HG02763 (cell line): ENCODE data around the gene CLEC10A.
"Not testable (repeated sequence)": the region's sequence is repeated elsewhere in the genome, so short reads cannot be mapped to it uniquely, and the experiment has no call there.

ENCODE experiments used
- ATAC-seq: cut with Tn5 transposase; IDR thresholded peaks from one replicate; pipeline ENCODE4 v1.9.1; 2021; ENCODE audit warnings: mild to moderate bottlenecking, moderate library complexity; ENCODE audit not compliant: unreplicated experiment

The CLEC10A gene

DNA sequence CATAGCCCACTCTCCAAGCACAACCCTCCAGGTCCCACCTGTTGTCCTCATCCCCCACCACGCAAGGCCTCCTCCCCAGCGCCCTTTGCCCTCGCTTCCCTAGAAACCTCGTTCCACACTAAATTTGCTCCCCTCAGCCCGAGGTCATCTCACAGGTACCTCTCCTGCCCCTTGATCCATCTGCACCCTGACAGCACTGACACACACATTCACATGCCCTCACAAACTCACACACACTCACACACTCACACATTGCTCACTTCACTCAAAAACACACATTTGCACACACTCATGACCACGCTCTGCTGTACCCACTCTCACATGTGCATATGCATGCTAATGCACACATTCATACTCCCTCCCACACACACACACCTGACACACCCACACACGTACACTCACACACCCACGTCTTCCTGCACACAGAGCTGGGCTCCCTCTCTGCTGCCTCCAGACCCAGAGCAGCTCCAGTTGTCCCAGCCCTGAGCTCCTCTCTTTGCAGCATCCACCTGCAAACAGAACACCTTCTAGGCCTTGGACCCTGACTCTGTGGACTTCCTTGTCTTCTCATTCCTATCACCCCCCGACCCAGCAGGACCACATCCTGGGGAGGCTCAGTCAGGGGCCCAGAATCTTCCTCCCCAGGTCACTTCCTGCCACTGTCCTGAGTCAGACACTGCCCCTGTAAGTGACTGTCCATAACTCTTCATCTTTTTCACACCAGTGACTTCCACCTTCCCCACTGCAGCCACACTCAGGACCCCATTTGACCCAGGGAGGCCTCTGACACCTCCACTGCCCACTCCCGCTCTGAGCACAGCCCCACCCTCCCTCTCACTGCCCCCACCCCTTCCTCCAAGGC, 29.6 kb upstream of the CLEC10A start:
- no peak for ATAC-seq

DNA sequence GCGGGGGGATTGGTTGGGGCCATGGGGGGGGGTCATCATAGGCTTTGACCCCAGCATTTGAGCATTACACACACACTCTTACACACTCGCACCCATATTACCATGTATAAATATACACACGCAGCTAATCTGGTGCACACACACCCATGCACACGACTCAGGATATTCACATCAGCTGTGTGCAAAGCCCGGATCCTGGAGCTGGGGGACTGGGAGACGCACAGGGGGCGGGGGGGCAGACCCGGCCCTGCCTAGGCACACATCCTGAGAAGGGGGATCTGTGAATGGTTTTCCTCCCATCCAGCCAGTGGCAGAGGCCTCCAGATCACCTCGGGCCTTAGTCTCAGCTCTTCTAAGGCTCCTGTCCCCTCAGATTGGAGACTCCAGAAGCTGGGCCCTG, 28.9 kb upstream of the CLEC10A start:
- ATAC-seq = no peak

DNA sequence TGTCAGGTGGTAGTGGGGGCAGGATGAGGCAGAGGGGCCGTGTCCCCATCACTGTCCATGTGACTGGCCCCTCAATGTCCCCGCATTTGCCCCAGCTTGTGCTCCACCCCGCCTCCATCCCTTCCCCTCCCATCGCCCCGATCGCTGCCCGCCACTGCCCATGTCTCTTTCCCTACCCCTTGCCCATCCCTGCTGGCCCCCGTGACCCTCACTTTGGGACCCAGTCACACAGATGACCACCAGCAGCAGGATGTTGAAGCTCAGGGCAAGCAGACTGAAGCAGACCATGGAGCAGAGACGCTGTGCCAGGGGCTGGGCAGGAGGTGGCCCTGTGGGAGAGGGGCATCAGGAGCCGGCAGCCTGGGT, 28.5 kb upstream of the CLEC10A start:
- ATAC-seq = no peak

DNA sequence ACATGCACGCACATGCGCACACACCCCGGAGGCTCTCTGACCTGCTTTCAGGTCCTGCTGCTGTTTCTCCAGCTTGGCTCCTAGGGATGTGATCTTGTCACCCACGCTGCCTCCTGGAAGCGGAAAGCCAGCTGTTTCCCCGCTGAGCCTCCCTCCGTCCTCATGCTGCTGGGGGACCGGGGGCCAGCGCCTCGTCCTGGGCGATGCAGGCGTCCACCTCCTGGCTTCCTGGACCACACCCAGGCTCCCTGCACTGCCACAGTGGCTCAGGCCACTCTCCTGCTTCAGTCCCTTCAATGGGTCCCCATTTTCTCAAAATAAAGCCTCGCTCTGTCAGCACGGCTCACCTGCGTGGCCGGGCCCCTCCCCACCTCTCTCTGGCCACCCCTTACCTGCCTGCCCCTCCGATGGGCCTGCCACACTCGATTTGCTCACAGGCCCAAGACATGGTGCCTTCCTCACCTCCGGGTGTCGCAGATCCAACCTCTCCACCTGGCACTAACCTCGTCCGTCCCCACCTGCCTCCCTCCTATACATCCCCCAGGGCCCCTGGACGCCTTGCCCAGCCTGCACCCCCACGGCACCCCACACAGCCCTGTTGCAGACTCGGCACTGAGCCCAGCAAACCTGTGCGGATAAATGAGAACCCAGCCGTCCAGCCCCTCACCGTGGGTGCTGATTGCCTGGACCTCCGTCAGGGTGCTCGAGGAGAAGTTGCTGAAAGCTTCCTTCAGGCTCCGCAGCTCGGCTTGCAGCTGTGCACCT, 27.9 kb upstream of the CLEC10A start:
- ATAC-seq = no peak

DNA sequence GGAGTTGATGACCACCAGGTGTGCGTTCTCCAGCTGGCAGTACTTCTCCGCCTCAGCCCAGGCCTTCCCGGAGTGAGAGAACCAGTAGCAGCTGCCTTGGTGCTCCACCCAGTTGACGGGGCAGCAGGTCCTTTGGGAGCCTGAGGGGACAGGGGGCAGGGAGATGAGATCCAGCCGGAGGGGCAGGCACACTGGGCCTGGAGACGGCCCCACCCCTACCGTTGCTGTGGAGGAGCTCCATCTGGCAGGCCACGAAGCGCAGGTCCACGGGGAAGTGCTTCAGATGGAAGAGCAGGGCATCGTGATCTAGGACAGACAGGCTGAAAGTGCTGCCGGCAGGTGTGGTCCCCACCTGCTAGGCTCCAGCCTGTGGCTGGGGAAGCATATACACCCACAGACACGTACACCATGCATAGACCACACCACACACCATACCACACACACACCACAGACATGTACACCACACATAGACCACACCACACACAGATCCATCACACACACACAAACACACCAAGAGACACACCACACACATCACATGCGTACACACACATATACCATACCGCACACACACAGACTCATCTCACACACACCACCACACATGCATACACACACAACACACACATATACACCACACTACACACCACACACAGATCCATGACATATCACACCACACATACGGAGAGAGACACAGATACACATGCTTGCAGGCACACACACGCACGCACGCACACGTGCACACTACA, 27.1 kb upstream of the CLEC10A start:
- ATAC-seq = no peak

DNA sequence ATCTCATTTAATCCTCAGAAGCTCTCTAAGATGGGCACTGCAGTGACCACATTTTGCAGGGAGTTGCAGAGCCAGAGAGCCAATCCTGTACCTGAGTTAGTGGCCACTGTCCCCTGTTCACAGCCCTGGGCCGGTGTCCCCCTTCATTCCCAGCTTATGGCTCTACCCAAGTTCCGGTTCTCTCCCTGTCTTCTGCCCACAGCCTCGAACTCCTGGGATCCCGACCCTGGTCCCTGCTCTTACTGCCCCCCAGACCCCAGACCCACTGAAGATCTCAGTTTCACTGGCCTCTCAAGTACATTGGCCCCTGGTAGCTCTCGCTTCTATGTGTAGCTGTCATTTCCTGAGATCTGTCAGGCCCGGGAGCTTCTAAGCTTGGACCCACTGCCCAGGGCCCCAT, 22.4 kb upstream of the CLEC10A start:
- ATAC-seq = no peak

DNA sequence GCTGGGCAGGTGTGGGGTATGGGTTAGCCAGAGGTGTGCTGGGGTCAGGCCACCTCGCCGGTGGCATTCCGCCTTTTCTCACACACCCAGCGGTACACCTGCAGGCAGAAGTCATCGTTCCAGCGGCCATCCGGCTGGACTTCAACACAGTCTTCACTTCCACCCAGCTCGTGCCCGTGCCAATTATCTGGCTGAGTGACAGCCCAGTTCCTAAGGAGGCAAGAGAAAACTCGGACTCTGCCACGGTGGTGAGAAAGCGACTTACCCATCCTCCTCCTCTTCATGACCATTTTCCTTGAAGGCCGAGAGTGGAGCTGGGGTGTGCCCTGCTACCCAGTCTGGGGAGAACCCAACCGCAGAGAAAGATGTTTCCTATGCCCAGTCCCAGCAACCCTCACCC, 21.5 kb upstream of the CLEC10A start:
- no peak for ATAC-seq

DNA sequence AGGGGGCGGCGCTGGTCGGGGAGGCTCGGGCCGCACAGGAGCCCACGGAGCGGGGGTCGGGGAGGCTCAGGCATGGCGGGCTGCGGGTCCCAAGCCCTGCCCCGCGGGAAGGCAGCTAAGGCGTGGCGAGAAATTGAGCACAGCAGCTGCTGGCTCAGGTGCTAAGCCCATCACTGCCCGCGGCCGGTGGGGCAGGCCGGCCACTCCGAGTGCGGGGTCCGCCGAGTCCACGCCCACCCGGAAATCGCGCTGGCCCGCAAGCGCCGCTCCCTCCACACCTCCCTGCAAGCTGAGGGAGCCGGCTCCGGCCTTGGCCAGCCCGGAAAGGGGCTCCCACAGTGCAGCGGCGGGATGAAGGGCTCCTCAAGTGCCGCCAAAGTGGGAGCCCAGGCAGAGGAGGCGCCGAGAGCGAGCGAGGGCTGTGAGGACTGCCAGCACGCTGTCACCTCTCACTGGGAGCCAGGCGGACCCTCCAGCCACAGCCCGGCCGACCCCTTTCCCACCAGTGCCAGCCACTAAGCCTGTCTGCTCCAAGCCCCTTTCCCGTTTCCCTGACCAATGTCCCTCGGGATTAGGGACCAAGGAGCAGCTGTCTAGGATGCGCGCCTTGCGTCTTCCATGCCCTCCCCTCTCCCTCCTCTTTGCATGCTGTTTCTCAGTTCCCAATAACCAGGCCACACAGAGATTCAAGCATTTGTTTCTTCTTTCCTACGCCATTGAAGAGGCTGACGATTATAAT, 20.8 kb upstream of the CLEC10A start:
- ATAC-seq = not testable (repeated sequence)

DNA sequence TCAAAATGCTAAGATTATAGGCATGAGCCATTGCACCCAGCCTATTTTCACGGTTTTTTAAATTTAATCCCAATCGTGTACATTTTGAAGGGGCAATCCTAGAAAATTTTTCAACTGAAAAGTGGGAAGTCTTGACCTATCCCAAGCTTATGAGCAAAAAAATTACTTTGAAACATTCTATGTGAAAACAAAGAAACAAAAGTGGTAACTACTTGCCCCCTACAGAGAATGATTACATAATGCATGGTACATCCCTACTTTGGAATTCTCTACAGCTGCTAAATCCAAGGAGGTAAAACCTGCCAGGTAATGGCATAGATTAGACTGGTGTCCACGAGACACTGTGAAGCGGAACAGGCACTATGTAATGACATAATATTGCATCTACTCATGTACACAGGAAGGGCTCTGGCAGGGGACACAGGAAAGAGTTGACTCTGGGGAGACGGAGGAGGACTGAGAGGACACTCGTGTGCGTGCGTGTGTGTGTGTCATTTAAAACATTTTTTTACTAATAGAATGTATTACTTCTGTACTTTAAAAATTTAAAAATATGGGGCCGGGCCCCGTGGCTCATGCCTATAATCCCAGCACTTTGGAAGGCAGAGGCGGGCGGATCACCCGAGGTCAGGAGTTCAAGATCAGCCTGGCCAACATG, 18.9 kb upstream of the CLEC10A start:
- ATAC-seq = no peak

DNA sequence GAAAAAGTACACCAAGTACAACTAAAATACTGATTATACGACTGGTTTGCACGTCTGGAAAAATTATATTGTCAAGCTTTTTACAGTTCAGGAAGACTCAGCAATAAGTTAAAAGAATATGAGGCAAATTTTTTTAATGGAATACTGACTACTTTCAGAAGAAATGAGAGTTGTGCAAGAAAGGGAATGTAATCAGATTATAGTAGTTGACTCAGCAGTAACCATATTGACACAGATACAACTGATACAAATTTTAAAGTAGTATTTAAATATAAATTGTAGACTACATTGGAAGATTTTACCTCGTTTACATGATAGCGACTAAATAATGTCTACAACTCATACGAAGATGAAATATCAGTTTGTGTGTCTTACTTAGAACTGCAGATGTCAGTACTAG, 17.9 kb upstream of the CLEC10A start:
- ATAC-seq = no peak

DNA sequence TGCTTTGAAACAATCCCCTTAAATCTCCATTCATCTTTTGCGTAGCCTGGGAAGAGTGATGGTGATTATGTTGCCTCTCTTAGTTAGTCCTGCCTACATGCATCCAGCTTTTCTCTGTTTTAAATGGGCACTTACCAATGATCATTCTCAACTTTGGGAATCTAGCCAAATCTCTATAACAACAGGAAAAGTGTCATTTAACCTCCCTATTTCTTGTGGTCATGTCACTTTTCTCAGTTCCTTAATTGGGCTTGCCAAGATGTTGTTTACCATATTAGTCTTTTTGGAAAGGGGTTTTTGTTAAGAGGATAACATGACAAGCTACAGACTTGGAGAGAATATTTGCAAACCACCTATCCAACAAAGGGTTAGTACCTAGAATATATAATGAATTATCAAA, 15.6 kb upstream of the CLEC10A start:
- no peak for ATAC-seq

DNA sequence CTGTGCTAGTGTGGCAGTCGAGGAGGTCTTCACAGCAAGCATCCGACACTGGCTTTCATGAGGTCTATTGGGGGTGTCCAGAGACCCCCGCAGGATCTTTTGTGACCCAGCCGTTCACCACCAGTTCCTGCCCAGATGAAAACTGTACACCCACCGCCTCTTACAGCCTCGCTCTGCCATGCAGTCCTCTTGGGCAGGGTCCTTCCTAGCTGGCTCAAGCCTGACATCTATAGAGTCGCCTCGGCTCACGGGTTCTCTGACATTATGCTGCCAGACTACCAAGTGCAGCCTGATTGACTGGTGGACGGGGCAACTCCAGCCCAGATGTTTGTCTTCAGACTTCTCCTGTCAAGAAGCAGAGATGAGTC, 14.6 kb upstream of the CLEC10A start:
- ATAC-seq = no peak

DNA sequence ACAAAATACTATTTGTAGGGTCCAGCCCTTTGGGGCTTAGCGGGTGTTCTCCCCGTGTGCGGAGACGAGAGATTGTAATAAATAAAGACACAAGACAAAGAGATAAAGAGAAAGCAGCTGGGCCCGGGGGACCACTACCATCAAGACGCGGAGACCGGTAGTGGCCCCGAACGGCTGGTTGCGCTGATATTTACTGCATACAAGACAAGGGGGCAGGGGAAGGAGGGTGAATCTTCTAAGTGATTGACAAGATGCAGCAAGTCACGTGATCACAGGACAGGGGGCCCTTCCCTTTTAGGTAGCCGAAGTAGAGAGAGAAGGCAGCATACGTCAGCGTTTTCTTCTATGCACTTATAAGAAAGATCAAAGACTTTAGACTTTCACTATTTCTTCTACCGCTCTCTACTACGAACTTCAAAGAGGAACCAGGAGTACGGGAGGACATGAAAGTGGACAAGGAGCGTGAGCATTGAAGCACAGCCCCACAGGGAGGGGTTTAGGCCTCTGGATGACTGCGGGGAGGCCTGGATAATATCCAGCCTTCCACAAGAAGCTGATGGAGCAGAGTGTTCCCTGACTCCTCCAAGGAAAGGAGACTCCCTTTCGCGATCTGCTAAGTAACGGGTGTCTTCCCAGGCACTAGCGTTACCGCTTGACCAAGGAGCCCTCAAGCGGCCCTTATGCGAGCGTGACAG, 11.4 kb upstream of the CLEC10A start:
- ATAC-seq = not testable (repeated sequence)

DNA sequence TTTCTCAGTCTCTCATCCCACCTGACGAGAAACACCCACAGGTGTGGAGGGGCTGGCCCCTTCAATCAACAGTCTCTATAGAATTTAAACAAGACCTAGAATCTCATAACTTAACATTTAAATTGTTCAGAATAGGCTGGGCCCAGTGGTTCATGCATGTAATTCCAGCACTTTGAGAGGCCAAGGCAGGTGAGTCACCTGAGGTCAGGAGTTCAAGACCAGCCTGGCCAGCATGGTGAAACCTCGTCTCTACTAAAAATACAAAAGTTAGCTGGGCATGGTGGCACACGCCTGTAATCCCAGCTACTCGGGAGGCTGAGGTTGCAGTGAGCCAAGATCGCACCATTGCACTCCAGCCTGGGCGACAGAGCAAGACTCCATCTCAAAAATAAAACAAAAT, 9.5 kb upstream of the CLEC10A start:
- not testable (repeated sequence) for ATAC-seq

DNA sequence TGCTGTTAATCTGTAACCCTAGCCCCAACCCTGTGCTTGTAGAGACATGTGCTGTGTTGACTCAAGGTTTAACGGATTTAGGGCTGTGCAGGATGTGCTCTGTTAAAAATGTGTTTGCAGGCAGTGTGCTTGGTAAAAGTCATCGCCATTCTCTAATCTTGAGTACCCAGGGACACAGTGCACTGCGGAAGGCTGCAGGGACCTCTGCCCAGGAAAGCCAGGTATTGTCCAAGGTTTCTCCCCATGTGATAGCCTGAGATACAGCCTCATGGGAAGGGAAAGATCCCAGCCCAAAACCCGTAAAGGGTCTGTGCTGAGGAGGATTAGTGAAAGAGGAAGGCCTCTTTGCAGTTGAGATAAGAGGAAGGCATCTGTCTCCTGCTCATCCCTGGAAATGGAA, 8.4 kb upstream of the CLEC10A start:
- not testable (repeated sequence) for ATAC-seq

DNA sequence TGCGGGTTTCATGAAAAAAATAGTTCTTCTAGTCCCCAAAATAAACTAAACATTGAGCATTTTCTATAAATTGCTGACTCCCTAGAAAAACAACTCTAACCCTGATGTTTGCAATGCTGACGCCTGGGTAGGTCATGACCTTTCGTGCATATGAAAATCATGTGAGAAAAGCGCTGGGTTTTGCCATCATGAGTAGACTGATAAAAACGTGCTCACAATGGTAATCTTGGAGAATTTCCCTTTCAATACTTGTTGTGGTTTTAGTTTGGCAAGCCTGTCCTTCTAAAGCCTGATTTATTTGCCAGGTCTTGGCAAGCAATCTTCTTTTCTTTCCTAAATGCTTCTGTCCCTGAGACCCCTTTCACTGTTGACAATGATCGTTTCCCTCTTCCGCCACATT, 4.0 kb upstream of the CLEC10A start:
- no peak for ATAC-seq

DNA sequence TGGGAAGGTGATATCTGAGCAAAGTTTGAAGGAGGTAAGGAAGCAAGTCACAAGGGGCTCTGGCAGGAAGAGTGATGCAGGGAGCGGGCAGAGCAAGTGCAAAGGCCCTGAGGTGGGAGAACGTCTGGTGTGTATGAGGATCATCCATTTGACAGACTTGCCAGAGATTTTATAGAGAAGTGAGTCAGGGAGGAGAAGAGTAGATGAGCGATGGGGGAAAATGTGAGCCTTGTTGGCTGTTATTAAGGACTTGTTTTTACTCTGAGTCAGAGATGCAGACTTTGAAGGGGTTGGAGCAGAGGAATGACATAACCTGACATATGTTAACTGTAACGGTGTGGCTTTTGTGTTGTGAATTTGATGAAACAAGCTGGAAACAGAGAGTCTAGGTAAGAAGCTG, 3.5 kb upstream of the CLEC10A start:
- no peak for ATAC-seq

DNA sequence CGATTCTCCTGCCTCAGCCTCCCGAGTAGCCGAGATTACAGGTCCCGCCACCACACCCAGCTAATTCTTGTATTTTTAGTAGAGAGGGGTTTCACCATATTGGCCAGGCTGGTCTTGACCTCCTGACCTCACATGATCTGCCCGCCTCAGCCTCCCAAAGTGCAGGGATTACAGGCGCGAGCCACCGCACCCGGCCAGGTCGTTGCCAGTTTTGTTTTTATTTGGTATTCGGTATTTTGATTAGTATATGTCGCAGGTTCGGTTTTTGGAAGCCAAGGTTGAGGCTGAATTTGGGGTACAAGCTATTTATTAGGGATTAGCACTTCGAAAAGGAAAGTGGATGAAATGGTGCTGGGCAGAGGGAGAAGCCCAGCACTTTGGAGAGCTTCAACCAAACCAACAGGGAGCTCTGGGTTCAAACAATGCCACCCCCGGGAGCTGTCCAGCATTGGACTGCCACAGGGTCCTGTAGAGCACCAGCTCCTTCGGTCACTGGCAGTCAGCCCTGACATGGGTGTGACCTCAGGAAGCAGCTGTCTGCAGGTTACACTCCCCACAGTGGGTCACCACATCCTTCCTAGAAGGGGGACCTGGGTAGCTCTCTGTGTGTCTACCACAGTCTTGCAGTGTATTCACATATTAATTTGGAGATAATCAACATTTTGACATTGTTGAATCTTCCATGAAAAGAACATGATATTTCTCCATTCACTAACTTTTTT, 1.5 kb upstream of the CLEC10A start:
- no peak for ATAC-seq

DNA sequence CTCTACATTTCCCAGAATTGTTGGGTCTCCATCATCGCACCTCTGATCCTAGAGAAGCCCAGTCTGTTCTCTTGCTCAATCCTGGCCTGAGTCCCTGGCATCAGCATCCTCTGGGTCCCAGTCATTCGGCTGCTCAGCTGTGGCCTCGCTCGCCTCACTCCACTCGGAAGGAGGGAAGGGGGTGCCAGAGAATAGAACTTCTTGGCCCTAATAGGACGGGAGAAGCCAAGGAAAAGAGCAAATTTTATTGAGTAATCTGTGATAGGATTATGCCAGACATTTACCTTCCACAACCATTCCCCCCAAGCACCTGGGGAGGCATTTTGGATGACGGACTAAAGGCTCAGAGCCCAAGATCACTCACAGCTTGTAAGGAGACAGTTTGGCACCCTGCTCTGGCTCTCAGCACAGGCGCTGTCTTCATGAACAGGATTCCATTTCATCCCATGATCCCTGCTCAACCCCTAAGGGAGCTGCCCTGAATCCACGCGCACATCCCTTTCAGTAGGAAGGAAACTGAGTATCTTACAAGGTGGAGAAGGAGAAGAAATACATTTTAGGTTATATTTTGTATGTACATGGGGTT, 498 bp upstream of the CLEC10A start:
- ATAC-seq = no peak
